Chondrocyte (in vitro differentiated cells): ENCODE data around the gene RPL3. TPM values are rescaled to one million over a fixed set of nuclear protein-coding genes. Genes with fewer than 3 reads are reported as not detected.

ENCODE experiments used
- DNase-seq: peaks from one replicate; pipeline ENCODE4 v3.0.0; 2021; ENCODE audit warnings: mixed read lengths, low spot score
- H3K27ac Mint-ChIP-seq: one replicate; pipeline ENCODE4 v1.8.0; 2021; ENCODE audit warnings: mild to moderate bottlenecking, moderate library complexity, mixed read lengths; ENCODE audit not compliant: unreplicated experiment
- H3K27me3 Mint-ChIP-seq: 2 replicates; pipeline ENCODE4 v1.8.0; 2021; ENCODE audit warnings: low read depth, mixed read lengths
- H3K36me3 Mint-ChIP-seq: 2 replicates; pipeline ENCODE4 v1.8.0; 2021; ENCODE audit warnings: low read depth, mixed read lengths
- H3K4me1 Mint-ChIP-seq: 2 replicates; pipeline ENCODE4 v1.8.0; 2021; ENCODE audit warnings: low read depth, mild to moderate bottlenecking, mixed read lengths
- H3K4me3 Mint-ChIP-seq: one replicate; pipeline ENCODE4 v1.8.0; 2021; ENCODE audit warnings: mild to moderate bottlenecking, moderate library complexity, mixed read lengths; ENCODE audit not compliant: unreplicated experiment
- H3K9me3 Mint-ChIP-seq: 2 replicates; pipeline ENCODE4 v1.8.0; 2021; ENCODE audit warnings: low read depth, mixed read lengths
- CTCF ChIP-seq: fragments of 200-600 bp; sonication (generic); IDR thresholded peaks from 2 replicates; pipeline ENCODE4 v1.5.0; 2021; ENCODE audit warnings: antibody characterized with exemption, mild to moderate bottlenecking, moderate library complexity
- total RNA-seq: library from RNA; stranded (reverse); gene quantifications from 3 replicates; pipeline ENCODE4 v1.2.1, GENCODE V29; 2021

The RPL3 gene
- total RNA-seq, 1 donor from 2014 or later, result 1,326 TPM

DNA sequence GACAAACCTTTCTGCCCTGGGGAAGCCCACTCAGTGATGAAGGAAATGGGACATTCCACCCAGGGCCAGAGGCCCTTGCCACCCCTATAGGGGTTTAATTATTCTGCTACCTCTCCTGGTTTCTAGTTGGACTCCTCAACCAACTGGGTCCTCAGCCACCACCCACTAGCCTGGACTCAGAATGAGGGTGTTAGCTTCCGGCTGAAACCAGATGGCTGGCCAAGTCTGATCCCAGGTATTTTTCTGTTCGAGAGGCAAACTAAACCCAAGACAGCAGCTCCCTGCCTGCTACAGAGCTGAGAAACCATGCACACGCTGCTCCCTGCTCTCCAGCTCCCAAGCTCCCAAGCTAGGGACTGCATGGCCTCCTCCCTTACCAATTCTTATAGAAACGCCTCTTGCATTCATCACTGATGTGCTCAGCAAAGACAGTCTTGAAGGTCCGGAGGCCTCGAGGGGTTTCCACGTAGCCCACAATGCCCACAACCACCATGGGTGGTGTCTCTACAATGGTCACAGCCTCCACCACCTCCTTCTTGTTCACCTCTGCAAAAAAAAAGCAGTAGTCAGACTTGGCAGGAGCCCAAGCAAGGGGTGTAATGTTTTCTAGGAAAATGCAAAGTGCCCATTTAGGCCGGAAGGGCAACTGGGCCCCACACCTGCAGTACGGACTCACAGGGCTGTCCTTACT lies 2.2 kb downstream of the RPL3 start:
- DNase-seq, result no peak
- H3K4me1 Mint-ChIP-seq, result peaks cover 64% of the 10 kb centered on the region
- peaks cover 53% of the 10 kb centered on the region for H3K36me3 Mint-ChIP-seq
- peak overlapping the region; percentile 98 for H3K4me3 Mint-ChIP-seq
- no peaks in the 10 kb centered on the region for H3K27me3 Mint-ChIP-seq
- TF ChIP-seq CTCF, result no peak
- peak overlapping the region; percentile 100 for H3K27ac Mint-ChIP-seq
- H3K9me3 Mint-ChIP-seq, result no peaks in the 10 kb centered on the region

- Mint-ChIP-seq H3K36me3 (peaks cover 57% of the 10 kb centered on the region), H3K4me1 (peaks cover 68% of the 10 kb centered on the region)
- peak; percentile 94 for TF ChIP-seq CTCF
These were observed 2.9 kb downstream of the RPL3 start for GRCh38 chr22:39316440-39317083.

DNA sequence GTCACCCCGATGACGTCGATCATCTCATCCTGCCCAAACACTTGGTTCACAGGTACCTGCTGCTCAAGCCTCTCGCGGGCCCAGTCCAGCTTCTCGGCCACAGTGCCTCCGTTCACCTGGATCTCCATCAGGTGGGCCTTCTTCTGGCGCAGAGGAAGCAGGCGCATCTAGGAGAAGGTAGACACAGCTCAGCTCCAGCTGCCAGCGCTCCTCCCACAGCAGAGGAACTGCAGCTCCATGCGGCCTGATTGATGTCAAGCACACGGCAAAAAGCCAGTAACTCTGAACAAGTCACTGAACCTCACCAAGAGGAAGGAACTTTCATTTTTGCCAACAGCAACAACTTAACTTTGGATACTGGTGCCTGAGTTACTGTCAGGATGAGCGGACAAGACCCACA lies 4.0 kb downstream of the RPL3 start:
- peaks cover 79% of the 10 kb centered on the region for H3K4me1 Mint-ChIP-seq
- no peaks in the 10 kb centered on the region for H3K27me3 Mint-ChIP-seq
- no peaks in the 10 kb centered on the region for H3K9me3 Mint-ChIP-seq
- H3K4me3 Mint-ChIP-seq, result peak overlapping the region; percentile 98
- peaks cover 59% of the 10 kb centered on the region for H3K36me3 Mint-ChIP-seq
- no peak for TF ChIP-seq CTCF
- peak overlapping the region; percentile 100 for H3K27ac Mint-ChIP-seq
- no peak for DNase-seq

More at GRCh38 chr22:39316440-39317083, 2.9 kb downstream of the RPL3 start:
- H3K27ac Mint-ChIP-seq, result peak overlapping the region; percentile 100
- no peaks in the 10 kb centered on the region for H3K9me3 Mint-ChIP-seq
- H3K27me3 Mint-ChIP-seq, result no peaks in the 10 kb centered on the region
- peak overlapping the region; percentile 98 for H3K4me3 Mint-ChIP-seq
- no peak for DNase-seq

GRCh38 chr22:39314251-39314971 lies 5.0 kb downstream of the RPL3 start:
- Mint-ChIP-seq H3K27me3 (no peaks in the 10 kb centered on the region), H3K4me3 (peak overlapping the region; percentile 12), H3K9me3 (no peaks in the 10 kb centered on the region), H3K4me1 (peaks cover 89% of the 10 kb centered on the region), H3K36me3 (peaks cover 59% of the 10 kb centered on the region), H3K27ac (peak overlapping the region; percentile 51)
- TF ChIP-seq CTCF, result peak; percentile 51
- DNase-seq, result no peak

DNA sequence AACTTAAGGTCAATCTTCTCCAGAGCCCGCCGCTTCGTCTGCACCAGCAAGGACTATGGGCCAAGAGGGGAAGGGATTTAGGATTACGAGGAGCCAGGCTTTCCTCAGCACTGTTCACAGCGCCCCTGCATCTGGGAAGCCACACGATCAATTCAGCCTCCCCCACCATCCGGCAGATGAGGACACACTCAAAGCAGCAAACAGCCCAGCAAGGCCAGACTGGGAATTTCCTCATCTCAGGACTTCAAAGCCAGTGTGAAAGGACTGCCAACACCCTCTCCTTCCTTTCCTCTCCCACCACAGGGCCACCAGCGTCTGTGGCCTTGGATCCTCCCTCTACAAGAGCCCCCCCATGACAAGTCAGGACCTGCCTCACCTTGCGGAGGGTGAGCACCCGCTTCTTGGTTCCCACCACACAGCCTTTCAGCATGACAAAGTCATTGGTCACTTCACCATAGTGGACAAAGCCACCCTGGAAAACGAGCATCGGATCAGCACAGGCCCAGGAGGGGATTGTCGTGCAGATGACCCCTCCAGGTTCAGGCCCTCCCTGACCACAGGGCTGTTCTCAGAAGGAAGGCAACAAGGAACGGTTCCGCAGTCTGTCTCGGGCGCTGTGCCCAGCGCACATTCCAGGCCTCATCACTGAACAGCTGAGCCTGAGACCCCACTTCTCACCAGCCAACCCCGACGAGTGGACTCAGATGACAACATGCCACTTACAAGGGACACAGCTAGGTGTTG lies 6.0 kb downstream of the RPL3 start:
- TF ChIP-seq CTCF, result no peak
- Mint-ChIP-seq H3K9me3 (no peaks in the 10 kb centered on the region), H3K36me3 (peaks cover 54% of the 10 kb centered on the region), H3K27ac (peak overlapping the region; percentile 80), H3K4me1 (peaks cover 95% of the 10 kb centered on the region), H3K4me3 (no peak overlapping the region), H3K27me3 (no peaks in the 10 kb centered on the region)
- DNase-seq, result no peak
